SJCRH30 (cell line): ENCODE results near the gene MEAK7. TPM values are rescaled to one million over a fixed set of nuclear protein-coding genes. Genes with fewer than 3 reads are reported as not detected.

ENCODE experiments used
- DNase-seq, 2 experiments: peaks; one replicate each; pipeline ENCODE4 v3.0.0-alpha.2; 2015 to 2020
- H3K27ac ChIP-seq: fragments of 250-450 bp; sonication (Bioruptor Pico); 2 replicates; pipeline ENCODE4 v1.5.1; 2020; ENCODE audit warnings: mild to moderate bottlenecking, moderate library complexity
- H3K27me3 ChIP-seq: fragments of 250-450 bp; sonication (Bioruptor Pico); 2 replicates; pipeline ENCODE4 v1.5.1; 2020; ENCODE audit warnings: mild to moderate bottlenecking, moderate library complexity
- H3K36me3 ChIP-seq: fragments of 250-450 bp; sonication (Bioruptor Pico); 2 replicates; pipeline ENCODE4 v1.5.1; 2020; ENCODE audit warnings: mild to moderate bottlenecking, moderate library complexity
- H3K4me1 ChIP-seq: fragments of 250-450 bp; sonication (Bioruptor Pico); 2 replicates; pipeline ENCODE4 v1.5.1; 2020; ENCODE audit warnings: mild to moderate bottlenecking, moderate library complexity
- H3K4me3 ChIP-seq: fragments of 250-450 bp; sonication (Bioruptor Pico); 2 replicates; pipeline ENCODE4 v1.5.1; 2020; ENCODE audit warnings: mild to moderate bottlenecking, moderate library complexity
- H3K9me3 ChIP-seq: fragments of 250-450 bp; sonication (Bioruptor Pico); replicated peaks from 2 replicates; pipeline ENCODE4 v1.5.1; 2020; ENCODE audit warnings: mild to moderate bottlenecking, moderate library complexity
- total RNA-seq: library from RNA; depleted of rRNA; stranded (reverse); fragments of >200 nt; shearing (Covaris generic); gene quantifications from 2 replicates; pipeline ENCODE4 v1.2.3, GENCODE V29; 2014

The MEAK7 gene
- total RNA-seq, 1 experiment from 2014 or later = 5.1 TPM

GRCh38 chr16:84481051-84481735 lies 23.3 kb downstream of the MEAK7 start:
- Histone ChIP-seq H3K4me1 (no peaks in the 10 kb centered on the region), H3K36me3 (no peaks in the 10 kb centered on the region), H3K9me3 (no peaks in the 10 kb centered on the region), H3K4me3 (no peak overlapping the region), H3K27me3 (no peaks in the 10 kb centered on the region), H3K27ac (no peak overlapping the region)
- DNase-seq = no peak

DNA sequence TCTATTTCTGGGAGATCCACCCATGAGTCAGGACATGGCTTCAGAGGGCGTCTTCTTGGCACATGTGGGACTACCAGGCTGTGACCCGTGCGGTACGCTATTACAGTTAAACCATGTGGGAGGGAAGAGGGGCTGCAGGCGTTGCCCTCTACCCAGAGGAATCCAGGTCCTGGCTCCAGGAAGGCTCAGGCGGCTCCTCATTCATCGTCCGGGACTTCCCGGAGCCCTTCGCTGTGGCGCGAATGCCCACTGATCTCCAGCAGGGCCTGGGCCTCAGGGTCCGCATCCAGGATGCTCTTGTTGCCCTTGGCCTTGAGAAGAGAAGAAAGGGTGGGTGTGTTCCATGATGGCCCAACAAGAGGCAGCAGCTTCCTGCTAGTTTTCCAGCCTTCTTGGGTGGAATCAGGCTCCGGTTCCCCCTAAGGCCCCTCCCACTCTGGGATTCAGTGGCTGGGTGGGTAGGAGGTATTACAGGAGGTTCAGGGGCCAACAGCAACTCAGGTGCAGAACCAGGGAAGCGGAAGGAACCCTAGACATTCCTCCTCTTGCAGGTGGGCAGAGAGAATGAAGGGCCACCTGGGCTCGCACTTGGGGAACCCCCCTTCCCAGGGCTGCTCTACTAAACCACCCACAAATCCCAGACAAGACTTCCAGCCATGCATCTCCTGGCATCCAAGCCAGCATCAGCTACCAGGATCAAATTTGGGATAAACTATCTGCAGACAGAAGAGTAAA lies 24.6 kb downstream of the MEAK7 start:
- DNase-seq = no peak
- Histone ChIP-seq H3K27ac (no peak overlapping the region), H3K27me3 (no peaks in the 10 kb centered on the region), H3K9me3 (no peaks in the 10 kb centered on the region), H3K36me3 (no peaks in the 10 kb centered on the region), H3K4me3 (no peak overlapping the region), H3K4me1 (no peaks in the 10 kb centered on the region)

GRCh38 chr16:84478172-84478947 lies 26.1 kb downstream of the MEAK7 start:
- Histone ChIP-seq H3K4me3 (no peak overlapping the region), H3K27me3 (no peaks in the 10 kb centered on the region), H3K4me1 (no peaks in the 10 kb centered on the region), H3K36me3 (no peaks in the 10 kb centered on the region), H3K27ac (no peak overlapping the region), H3K9me3 (no peaks in the 10 kb centered on the region)
- no peak for DNase-seq

DNA sequence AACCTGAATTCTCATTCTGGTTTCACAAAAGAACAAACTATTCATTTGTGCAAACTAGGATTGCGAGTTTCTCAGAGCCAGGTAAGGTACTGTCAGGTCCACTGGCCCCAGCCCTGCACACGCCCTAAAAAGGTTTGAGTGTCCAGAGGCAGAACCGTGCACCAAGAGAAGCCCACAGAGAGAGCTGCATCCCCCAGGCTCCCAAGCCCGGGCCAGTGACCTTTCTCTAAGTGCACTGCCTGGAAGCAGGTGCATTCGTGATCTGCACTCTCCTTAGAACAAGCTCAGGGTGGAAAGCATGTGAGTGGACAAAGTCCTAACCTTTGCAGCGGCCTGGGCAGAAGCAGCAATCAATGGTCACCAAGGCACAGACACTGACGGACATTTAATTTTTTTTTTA lies 26.8 kb downstream of the MEAK7 start:
- DNase-seq = no peak
- H3K4me3 ChIP-seq = no peak overlapping the region
- H3K9me3 ChIP-seq = no peaks in the 10 kb centered on the region
- H3K36me3 ChIP-seq = no peaks in the 10 kb centered on the region
- H3K4me1 ChIP-seq = no peaks in the 10 kb centered on the region
- no peak overlapping the region for H3K27ac ChIP-seq
- H3K27me3 ChIP-seq = no peaks in the 10 kb centered on the region

DNA sequence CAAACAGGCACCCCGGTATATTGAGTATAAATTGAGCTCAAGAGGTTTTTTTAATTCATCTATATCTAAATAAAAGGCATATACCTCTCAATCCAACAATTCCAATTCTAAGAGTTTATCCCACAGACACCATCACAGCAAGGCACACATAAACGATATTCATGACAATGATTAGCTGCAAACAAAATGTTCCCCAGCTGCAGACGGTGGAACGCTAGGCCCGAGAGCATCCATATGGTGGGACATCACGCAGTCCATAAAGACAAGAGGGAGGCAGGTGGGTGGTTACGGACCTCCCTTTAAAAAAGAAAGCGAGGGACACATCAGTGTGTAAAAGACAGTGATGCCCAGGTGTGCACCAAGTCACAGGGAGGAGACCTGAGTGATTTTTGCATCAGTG lies 28.1 kb downstream of the MEAK7 start:
- Histone ChIP-seq H3K27ac (no peak overlapping the region), H3K4me1 (no peaks in the 10 kb centered on the region), H3K27me3 (no peaks in the 10 kb centered on the region), H3K4me3 (no peak overlapping the region), H3K9me3 (no peaks in the 10 kb centered on the region), H3K36me3 (no peaks in the 10 kb centered on the region)
- DNase-seq = no peak

- Histone ChIP-seq H3K4me3 (no peak overlapping the region), H3K36me3 (no peaks in the 10 kb centered on the region), H3K27ac (no peak overlapping the region), H3K9me3 (no peaks in the 10 kb centered on the region), H3K4me1 (no peaks in the 10 kb centered on the region), H3K27me3 (no peaks in the 10 kb centered on the region)
- DNase-seq = no peak
Observed at GRCh38 chr16:84475643-84476240, 28.7 kb downstream of the MEAK7 start.

GRCh38 chr16:84471966-84472365 lies 32.5 kb downstream of the MEAK7 start:
- Histone ChIP-seq H3K4me3 (no peak overlapping the region), H3K27ac (no peak overlapping the region), H3K9me3 (no peaks in the 10 kb centered on the region), H3K4me1 (no peaks in the 10 kb centered on the region), H3K27me3 (no peaks in the 10 kb centered on the region), H3K36me3 (no peaks in the 10 kb centered on the region)
- DNase-seq = no peak

- no peak for DNase-seq
- H3K36me3 ChIP-seq = no peaks in the 10 kb centered on the region
- no peak overlapping the region for H3K4me3 ChIP-seq
Observed at GRCh38 chr16:84471316-84471715, 33.1 kb downstream of the MEAK7 start.

GRCh38 chr16:84467709-84468108 lies 36.8 kb downstream of the MEAK7 start:
- H3K27ac ChIP-seq = no peak overlapping the region
- no peaks in the 10 kb centered on the region for H3K9me3 ChIP-seq
- H3K4me1 ChIP-seq = no peaks in the 10 kb centered on the region
- H3K27me3 ChIP-seq = no peaks in the 10 kb centered on the region
- DNase-seq = no peak
- no peak overlapping the region for H3K4me3 ChIP-seq
- peaks cover 2% of the 10 kb centered on the region; the same call in 1 of the 2 replicates for H3K36me3 ChIP-seq

More at GRCh38 chr16:84471316-84471715, 33.1 kb downstream of the MEAK7 start:
- Histone ChIP-seq H3K27ac (no peak overlapping the region), H3K9me3 (no peaks in the 10 kb centered on the region), H3K27me3 (no peaks in the 10 kb centered on the region), H3K4me1 (no peaks in the 10 kb centered on the region)

- Histone ChIP-seq H3K9me3 (no peaks in the 10 kb centered on the region), H3K4me3 (no peak overlapping the region), H3K4me1 (no peaks in the 10 kb centered on the region), H3K27me3 (no peaks in the 10 kb centered on the region), H3K36me3 (peaks cover 2% of the 10 kb centered on the region; the same call in 1 of the 2 replicates), H3K27ac (no peak overlapping the region)
- DNase-seq = no peak
Observed at GRCh38 chr16:84467256-84467655, 37.2 kb downstream of the MEAK7 start.

- no peaks in the 10 kb centered on the region; the same call in 1 of the 2 replicates for H3K4me1 ChIP-seq
- no peak overlapping the region for H3K27ac ChIP-seq
- DNase-seq = no peak
- no peaks in the 10 kb centered on the region for H3K27me3 ChIP-seq
- no peak overlapping the region for H3K4me3 ChIP-seq
- no peaks in the 10 kb centered on the region for H3K9me3 ChIP-seq
- peaks cover 2% of the 10 kb centered on the region; the same call in 1 of the 2 replicates for H3K36me3 ChIP-seq
Observed at GRCh38 chr16:84466692-84467091, 37.8 kb downstream of the MEAK7 start.

DNA sequence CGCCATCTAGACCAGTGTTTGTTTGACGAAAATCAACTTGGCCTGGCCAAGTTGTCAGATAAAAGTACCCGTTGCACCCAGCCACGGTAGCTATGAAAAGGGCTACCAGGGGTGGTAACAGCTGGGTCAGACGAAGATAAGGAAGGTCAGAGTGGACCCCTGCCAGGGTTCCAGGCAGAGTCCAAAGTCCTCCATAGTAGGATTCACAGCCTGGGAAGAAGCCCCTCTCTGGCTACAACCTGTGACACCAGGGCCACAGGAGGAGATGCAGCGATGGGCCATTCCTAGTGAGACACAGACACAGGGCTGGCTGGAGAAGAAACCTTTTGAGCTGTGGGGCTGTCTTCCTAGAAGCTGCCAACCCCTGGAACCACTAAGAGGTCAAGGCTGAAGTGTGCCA lies 39.3 kb downstream of the MEAK7 start:
- H3K4me1 ChIP-seq = peaks cover 3% of the 10 kb centered on the region; the same call in 1 of the 2 replicates
- no peak overlapping the region for H3K4me3 ChIP-seq
- H3K27ac ChIP-seq = no peak overlapping the region
- peaks cover 2% of the 10 kb centered on the region; the same call in 1 of the 2 replicates for H3K36me3 ChIP-seq
- no peaks in the 10 kb centered on the region for H3K9me3 ChIP-seq
- DNase-seq = no peak
- no peaks in the 10 kb centered on the region for H3K27me3 ChIP-seq

- no peak for DNase-seq
- H3K9me3 ChIP-seq = no peaks in the 10 kb centered on the region
- no peaks in the 10 kb centered on the region for H3K27me3 ChIP-seq
- no peak overlapping the region for H3K27ac ChIP-seq
- peaks cover 11% of the 10 kb centered on the region for H3K4me1 ChIP-seq
- no peak overlapping the region for H3K4me3 ChIP-seq
- peaks cover 2% of the 10 kb centered on the region; the same call in 1 of the 2 replicates for H3K36me3 ChIP-seq
Observed at GRCh38 chr16:84464116-84464515, 40.3 kb downstream of the MEAK7 start.

GRCh38 chr16:84463221-84463620 lies 41.2 kb downstream of the MEAK7 start:
- no peak overlapping the region for H3K27ac ChIP-seq
- no peak overlapping the region for H3K4me3 ChIP-seq
- no peaks in the 10 kb centered on the region for H3K9me3 ChIP-seq
- H3K27me3 ChIP-seq = no peaks in the 10 kb centered on the region
- DNase-seq = no peak
- H3K4me1 ChIP-seq = peaks cover 11% of the 10 kb centered on the region
- peaks cover 2% of the 10 kb centered on the region; the same call in 1 of the 2 replicates for H3K36me3 ChIP-seq
